ENCODE data around the gene COX20.
"Not testable (repeated sequence)": the region's sequence is repeated elsewhere in the genome, so short reads cannot be mapped to it uniquely, and the experiment has no call there.

Gene COX20

GRCh38 chr1:244826712-244827111 is 8.7 kb upstream of the COX20 start:
- no peak for DNase-seq

DNA sequence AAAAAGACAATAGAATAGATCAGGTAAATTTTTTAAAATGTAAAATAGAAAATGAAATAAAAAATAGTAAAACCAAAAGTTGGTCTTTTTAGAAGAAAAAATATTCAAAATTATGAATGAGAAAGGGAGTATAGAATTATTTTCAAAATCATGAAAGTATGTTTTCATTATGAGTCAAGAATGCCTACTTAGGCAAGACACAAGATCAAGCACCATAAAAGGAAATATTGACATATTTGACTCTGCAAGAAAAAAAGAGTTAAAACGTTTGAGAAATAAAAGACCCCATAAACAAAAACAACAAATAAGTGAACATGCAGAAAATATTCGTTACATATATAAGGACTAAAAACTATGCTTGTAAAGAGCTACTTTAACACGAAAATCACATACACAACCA is 4.8 kb upstream of the COX20 start:
- no peak for DNase-seq

DNA sequence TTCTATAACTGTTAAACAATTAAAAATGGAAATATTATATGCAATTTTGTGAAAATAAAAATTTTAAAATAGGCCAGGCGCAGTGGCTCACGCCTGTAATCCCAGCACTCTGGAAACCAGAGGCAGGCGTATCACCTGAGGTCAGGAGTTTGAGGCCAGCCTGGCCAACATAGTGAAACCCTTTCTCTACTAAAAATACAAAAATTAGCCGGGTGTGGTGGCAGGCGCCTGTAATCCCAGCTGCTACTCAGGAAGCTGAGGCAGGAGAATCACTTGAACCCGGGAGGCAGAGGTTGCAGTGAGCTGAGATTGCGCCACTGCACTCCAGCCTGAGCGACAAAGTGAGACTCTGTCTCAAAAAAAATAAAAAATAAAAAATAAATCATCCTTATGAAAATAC is 2.2 kb upstream of the COX20 start:
- not testable (repeated sequence) for DNase-seq

- DNase-seq: peak; percentile 32 to 42
Observed at GRCh38 chr1:244833734-244834542, 1.5 kb upstream of the COX20 start.

DNA sequence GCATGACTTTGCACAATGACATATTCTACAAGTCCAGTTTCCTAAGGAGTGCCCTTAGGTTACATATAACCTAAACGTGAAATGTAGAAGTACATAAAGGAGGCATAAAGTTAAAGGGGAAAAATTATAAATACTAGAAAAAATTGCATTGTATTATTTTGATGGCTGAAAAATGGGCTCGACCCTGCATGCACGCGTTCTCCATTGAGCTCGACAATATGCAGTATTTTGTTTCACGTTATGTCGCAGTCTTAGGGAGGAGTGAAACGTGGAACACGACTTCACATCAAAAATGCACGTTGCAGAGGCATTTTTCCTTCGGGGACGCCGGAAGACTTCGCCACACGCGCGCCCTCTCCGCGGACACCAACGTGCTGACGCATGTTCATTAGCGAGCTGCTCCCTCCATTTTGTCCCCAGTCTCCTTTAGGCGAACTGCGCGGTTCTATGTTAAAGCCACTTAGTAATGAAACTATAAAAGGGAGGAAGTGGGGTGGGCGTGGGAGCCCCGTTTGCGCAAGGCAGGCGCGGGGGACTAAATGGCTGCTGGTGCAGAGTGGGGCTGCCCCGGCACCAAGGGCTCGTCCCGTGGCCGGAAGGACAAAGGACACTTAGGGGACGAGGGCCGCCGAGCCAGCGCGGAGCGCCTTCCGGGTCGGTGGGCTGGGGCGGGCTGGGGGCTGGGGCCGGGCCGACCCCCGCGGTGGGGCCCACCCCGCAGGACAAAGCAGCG is 749 bp upstream of the COX20 start:
- DNase-seq: peak; percentile 87 to 91

DNA sequence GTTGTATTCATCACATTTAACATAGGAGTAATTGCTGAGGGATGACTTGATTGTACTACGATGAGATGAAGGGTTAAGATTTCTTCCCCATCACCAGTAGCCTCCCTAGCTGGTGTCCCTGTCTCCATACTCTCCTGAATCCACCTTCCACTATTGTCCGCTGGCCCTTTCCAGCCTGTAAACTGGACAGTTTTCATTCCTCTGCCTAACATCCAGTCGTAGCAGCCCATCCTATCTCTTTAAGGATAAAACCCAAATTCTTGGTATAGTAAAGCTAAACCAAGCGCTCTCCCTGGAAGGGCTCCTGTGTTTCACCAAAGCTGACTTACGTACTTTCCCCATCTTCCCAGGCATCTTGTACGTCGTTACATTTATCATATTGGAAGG is 670 bp downstream of the COX20 start:
- DNase-seq: no peak

DNA sequence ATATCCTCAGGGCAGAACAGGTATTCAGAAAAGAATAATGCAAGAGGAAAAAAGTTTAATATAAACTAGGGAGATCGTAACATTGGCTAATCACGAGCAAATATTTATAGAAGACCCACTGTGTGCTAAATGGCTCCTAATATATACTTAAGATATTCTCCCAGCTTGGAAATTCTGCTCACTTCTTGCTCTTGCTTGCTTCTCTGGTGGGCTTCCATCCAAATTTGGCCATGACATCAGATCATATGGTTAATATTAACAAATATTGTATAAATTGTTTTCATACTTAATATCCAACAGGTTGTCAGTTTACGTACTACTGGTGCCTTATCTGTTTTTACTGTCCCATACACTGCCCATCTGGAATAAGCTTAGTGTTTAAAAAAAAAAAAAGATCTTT is 1.1 kb downstream of the COX20 start:
- DNase-seq: no peak

DNA sequence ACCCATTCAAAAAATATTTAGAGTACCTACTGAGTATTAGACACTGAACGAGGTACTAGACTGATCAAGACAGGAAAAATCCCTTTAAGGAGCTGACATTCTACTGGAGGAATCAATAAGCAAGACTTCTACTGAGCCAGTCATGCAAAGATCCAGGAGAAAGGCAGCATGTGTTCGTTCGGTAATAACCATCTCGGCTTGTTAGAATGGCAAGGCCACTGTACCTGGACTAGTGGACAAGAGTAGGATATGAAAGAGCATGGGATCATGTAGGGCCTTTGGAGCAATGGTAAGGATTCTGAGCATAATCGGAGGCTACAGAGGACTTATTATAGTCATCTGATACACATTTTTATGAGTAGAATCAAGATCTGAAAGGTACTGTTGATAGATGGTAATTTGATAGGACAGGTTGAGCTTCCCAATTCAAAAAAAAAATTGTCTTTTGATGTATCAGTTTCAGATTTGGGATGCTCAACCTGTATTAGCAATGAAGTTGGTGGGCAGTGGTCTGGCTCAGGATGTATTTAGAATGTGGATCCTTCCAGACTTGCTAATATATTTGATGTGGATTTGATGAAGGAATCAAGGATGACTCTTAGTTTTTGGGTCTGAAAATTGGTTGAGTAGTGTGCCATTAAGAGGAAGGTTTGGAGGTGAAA is 2.3 kb downstream of the COX20 start:
- no peak for DNase-seq

GRCh38 chr1:244839656-244840055 is 4.2 kb downstream of the COX20 start:
- DNase-seq: no peak

DNA sequence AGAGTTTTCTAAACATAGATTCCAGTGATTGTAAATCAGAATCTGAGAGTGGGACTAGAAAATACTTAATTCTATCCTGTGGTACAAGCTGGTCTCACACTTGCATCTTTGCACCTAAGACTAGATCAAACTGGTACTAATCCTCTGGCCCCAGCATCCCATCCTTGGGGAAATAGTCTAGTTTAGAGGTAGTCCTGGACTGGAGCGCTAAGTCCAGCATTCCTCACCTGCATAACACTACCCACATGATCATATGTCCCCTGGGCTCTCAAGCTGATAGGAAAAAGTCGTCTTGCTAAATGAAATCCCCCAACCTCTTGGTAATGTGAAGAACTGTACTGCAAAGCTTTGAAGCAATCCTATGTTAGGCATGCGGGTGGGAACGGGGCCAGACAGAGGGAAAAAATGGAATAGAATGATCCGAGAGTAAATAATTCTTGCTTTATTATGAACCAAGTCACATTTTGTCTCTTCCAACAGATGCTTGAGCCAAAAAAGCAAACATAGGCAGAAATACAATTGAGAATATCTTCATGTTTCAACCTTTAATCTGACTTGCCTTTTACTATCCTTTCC is 4.8 kb downstream of the COX20 start:
- DNase-seq: no peak

- no peak for DNase-seq
Observed at GRCh38 chr1:244841273-244841927, 5.9 kb downstream of the COX20 start.

DNA sequence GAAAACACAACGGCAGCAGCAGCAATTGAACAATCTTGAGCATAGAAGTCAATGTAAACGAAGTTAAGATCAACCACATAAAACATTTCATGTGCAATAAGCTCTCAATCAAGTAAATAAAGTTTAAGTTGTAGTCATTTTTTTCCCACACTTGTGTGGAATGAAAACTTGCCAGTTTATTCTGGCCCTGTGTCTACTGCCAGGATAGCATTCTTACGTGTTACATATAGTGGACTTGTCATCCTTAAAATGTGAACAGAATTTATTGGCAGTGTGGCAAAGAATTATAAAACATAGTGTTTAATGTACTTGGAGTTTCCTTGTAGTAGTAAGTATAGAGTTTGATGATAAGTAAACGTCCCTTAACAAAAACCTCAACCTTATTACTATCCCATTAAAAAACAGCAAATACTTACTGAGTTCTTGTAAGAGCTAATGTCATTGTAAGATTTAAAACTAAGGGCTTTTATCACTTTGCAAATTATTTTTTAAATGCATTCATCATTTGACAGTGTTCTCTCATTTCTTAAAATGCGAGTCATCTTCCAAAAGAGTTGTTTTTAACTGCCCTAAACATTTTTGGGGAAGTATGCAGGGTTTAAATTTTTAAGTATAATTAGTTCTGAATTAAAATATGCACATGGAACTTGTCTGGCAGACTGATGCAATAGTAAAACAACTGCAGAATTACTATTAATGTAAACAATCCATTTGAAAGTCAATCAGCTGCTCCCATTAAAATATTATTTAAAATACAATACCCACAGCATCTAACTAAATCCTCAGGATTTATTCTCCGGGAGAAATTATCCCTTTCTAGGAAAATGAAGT is 7.9 kb downstream of the COX20 start:
- DNase-seq: no peak

DNA sequence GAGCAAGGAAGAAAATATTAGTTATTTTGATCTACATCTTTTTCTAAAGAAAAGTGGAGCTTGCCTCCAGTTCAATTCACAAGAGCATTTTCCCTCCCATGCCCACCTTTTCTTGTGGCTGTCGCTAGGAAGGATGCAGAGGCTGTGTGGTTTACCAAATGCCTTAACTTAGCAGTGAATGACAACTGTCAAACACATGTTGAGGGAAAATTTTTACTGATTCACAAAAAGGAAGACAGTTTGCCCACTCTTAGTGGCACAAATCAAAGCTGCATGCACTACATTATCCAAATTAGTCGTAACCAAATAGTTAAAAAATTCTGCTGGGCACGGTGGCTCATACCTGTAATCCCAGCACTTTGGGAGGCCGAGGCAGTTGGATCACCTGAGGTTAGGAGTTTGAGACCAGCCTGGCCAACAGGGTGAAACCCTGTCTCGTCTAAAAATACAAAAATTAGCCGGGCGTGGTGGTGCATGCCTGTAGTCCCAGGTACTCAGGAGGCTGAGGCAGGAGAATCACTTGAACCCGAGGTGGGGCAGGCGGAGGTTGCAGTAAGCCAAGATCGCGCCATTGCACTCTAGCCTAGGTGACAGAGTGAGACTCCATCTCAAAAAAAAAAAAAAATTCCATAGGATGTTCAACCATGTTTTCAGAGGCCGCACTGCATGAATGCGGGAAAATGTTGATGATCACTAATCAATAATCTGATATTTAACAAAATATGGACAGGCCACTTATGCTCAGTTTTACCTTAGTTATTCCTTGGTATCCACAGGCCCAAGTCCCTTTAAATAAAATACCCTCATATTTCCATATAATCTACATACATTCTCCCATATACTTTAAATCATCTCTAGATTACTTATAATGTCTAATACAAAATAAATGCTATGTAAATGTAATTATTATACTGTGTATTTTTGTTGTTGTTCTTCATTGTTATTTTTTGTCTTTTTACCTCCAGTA is 9.0 kb downstream of the COX20 start:
- DNase-seq: no peak

DNA sequence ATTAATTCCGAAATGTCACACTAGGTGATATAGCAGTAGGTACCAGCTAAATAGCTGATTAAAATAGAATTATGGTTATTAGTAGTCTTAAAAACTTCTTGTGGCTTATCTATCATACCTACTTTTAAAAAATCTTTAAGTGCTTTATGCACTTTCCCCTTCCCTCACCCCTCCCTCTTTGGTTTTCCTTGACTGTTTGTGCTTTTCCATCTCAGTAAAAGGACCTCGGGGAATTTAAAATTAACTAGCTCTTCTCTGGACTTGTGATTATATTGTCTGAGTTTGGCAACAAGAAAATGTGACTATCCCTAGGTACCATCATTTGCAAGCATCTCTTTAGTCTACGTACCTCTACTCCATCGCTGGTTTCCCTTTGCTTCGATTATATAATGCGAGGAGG is 11.2 kb downstream of the COX20 start:
- no peak for DNase-seq

GRCh38 chr1:244849189-244849866 is 13.9 kb downstream of the COX20 start:
- no peak for DNase-seq

GRCh38 chr1:244850099-244850852 is 14.8 kb downstream of the COX20 start:
- DNase-seq: no peak

DNA sequence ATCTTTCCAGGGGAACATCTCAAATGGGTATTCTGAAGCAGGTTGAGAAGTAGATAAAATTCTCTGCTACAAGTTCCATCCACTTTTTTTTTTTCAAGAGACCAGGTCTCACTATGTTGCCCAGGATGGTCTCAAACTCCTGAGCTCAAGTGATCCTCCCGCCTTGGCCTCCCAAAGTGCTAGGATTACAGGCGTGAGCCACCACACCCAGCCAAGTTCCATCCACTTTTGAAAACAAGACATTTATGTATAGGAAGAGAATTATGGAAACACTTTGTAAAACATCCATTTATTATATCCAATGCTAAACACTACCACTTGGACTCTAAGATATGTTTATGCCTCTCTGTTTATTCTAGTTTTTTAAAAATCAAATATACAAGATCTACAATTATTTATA is 15.4 kb downstream of the COX20 start:
- DNase-seq: no peak

DNA sequence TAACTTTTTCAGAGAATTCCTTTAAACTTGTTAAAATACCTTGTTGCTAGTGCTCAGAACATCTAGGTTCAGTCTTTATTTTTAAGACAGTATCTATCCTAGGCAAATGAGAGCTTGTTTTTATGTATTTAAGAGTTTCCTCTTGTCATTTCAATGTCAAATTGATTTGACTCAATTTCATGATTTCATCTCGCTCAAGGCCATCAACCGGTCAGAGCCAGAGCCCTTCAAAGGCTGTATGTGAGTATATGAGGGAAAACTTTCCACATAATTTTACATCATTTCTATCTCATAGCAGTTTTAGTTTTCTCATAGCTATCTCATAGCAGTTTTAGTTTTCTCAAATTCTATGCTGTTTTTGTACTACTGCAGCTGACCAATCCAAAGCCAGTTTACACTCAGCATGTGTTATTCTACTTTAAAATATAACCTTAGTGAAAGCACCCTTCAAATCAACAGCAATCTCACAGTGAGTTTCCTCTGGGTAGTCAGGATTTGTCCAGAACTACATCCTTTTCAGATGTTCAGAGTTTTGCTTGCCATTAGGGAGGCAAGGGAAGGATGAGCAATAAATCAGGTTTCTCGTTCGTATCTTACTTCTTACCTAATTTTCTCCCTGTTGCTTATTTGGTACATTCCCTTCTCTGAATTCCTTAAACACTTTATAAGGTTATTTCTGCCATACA is 16.2 kb downstream of the COX20 start:
- DNase-seq: no peak

- no peak for DNase-seq
Observed at GRCh38 chr1:244852694-244853093, 17.2 kb downstream of the COX20 start.

Measured in activated CD4-positive, alpha-beta T cell treated with anti-CD3 and anti-CD28 coated beads for 4 hours (primary cell).